GM19351 (cell line): ENCODE data around the gene POT1.
"Not testable (repeated sequence)": the region's sequence is repeated elsewhere in the genome, so short reads cannot be mapped to it uniquely, and the experiment has no call there.

Experiments used
- ATAC-seq: cut with Tn5 transposase; IDR thresholded peaks from one replicate; pipeline ENCODE4 v1.9.1; 2021; ENCODE audit warnings: mild to moderate bottlenecking, moderate library complexity; ENCODE audit not compliant: unreplicated experiment

Gene POT1

DNA sequence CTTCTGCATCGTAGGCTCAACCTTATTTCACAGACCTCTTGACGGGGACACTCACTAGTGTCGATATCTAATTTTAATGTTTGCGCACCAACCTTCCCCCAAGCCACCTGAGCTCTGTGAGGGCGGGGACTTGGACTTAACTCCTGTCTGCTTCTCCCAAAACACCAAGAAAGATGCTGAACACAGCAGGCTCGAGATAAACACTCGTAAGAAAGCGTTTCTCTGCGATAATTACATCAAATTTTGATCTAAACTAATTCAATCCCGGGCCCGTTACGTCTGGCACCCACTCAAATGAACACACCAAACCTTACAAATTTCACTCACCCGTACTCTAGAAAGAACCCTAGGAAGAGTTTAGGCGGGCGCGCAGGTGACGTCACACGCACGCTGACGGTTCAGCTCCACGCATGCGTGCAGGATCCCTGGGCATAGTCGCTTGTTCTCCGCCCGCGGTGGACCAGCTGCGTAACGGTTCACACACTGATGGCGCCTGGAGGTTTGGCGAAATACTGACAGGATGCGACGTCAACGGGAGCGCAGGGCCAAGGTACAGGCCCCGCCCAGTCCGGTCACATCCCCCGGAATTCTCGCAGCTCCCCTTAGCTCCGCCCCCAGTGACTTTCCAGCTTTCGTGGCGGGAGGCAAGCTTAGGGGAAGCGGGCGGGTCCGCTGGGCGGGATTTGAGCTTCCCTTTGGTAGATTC is at the start of gene POT1:
Gene POT1, minus strand, starts transcription at position 359 of the 706 bp plus-strand sequence. CDS start 32,652 bp downstream, outside the sequence.
- ATAC-seq = peak; percentile 99

DNA sequence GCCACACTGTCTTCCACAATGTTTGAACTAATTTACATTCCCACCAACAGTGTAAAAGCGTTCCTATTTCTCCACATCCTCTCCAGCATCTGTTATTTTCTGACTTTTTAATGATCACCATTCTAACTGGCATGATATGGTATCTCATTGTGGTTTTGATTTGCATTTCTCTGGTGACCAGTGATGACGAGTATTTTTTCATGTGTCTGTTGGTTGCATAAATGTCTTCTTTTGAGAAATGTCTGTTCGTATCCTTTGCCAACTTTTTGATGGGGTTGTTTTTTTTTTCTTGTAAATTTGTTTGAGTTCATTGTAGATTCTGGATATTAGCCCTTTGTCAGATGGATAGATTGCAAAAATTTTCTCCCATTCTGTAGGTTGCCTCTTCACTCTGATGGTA is 45.5 kb upstream of the POT1 start:
- not testable (repeated sequence) for ATAC-seq

DNA sequence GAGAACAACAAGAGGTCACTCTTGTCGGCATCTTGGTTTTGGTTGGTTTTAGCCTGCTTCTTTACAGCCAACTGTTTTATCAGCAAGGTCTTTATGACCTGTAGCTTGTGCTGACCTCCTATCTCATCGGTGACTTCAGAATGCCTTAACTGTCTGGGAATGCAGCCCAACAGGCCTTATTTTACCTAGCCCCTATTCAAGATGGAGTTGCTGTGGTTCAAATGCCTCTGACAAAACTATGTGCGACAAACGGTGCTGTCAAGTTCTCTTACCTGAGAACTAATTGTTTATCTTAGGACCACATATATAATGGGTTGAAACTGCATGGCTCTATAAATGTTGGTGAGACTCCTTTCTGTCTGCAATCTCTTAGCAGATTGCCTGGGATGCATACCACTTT is 35.9 kb upstream of the POT1 start:
- no peak for ATAC-seq

DNA sequence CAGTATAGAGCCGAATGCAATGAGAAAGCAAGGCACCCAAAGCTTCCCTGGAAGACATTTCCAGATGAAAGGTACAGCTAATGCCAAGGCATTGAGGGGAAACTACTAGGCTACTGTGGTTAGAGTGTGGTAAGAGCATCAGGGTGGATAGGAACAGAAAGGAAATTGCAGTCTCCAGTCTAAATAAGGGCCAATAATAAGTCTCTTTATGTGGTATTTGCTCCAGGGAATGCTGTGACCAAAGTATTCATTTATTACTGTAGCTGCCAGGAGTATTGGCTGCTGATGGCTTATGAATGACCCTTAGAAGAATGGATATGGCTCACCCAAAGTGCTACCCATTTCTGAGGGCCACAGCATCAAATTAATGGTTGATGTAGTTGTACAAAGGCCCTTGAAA is 30.1 kb upstream of the POT1 start:
- ATAC-seq = no peak

- ATAC-seq = not testable (repeated sequence)
Measured at GRCh38 chr7:124957952-124958351, 28.3 kb upstream of the POT1 start.

- ATAC-seq = no peak
Measured at GRCh38 chr7:124956160-124956559, 26.5 kb upstream of the POT1 start.

- no peak for ATAC-seq
Measured at GRCh38 chr7:124954790-124955189, 25.2 kb upstream of the POT1 start.

DNA sequence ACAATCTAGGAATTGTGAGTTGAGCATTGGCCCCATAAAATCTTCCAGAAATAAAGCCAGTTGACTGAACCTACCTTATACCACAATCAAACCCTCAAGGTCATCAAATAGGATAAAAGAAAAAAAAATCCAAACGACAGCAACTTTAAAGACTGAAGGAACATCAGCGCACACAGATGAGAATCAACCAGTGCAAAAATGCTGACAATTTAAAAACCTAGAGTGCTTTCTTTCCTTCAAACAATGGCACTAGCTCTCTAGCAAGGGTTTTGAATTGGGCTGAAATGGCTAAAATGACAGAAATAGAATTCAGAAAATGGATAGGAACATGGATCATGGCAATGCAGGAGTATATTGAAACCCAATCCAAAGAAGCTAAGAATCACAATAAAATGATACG is 16.1 kb upstream of the POT1 start:
- ATAC-seq = no peak

- ATAC-seq = no peak
Measured at GRCh38 chr7:124943472-124943871, 13.8 kb upstream of the POT1 start.

GRCh38 chr7:124942399-124942798 is 12.8 kb upstream of the POT1 start:
- no peak for ATAC-seq

- ATAC-seq = no peak
Measured at GRCh38 chr7:124940306-124940705, 10.7 kb upstream of the POT1 start.

DNA sequence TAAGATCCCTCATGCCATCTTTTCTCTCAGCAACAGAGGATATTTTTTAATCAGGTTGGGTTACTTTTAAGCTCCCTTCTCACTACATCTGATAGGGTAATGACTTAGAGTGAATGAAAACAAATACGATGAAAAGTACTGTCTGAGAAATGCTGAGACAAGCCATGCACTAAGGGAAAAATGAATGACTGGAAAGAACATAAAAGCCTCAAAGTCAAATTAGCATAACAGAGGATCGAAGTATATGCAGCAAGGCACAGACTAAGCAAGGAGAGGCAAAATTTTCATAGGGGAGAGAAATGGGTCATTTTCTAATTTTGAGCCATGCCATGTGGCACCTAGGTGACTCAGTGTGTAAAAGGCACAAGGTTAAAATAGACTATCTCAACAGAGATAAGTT is 8.5 kb upstream of the POT1 start:
- ATAC-seq = no peak

DNA sequence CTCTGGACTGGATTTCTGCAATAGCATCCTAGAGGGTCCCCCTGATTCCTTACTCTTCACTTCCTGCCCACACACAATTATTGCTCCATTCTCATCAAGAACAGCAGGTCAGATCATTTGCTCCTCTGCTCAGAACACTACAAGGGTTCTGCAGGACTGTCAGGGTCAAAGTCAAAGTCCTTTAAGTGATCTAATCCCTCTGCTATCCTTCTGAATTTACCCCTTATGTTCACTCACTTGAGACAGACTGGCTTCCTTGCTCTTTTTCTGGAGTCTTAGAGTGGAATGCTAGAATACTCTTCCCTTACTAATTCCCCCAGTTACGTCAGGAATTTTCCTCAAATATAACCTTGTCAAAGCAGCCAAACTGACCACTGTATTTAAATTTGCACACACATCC is 7.5 kb upstream of the POT1 start:
- ATAC-seq = no peak

DNA sequence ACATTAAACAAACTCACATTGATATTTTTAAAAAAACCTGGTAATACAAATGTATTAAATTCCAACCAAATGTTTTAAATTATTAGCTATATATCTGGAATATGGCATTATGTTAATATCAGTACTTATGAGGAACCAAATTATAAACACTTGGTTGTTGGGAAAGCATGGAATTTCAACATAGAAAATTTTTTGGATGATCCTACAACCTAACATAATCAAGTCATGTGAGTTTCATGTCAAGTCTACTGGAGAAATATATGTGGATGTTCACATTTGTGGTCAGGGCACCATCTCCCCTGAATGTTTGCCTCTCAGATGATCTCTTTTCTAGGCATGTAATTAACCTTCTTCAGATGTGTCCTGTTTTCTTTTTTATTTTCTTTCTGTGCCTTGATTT is 5.2 kb upstream of the POT1 start:
- no peak for ATAC-seq

DNA sequence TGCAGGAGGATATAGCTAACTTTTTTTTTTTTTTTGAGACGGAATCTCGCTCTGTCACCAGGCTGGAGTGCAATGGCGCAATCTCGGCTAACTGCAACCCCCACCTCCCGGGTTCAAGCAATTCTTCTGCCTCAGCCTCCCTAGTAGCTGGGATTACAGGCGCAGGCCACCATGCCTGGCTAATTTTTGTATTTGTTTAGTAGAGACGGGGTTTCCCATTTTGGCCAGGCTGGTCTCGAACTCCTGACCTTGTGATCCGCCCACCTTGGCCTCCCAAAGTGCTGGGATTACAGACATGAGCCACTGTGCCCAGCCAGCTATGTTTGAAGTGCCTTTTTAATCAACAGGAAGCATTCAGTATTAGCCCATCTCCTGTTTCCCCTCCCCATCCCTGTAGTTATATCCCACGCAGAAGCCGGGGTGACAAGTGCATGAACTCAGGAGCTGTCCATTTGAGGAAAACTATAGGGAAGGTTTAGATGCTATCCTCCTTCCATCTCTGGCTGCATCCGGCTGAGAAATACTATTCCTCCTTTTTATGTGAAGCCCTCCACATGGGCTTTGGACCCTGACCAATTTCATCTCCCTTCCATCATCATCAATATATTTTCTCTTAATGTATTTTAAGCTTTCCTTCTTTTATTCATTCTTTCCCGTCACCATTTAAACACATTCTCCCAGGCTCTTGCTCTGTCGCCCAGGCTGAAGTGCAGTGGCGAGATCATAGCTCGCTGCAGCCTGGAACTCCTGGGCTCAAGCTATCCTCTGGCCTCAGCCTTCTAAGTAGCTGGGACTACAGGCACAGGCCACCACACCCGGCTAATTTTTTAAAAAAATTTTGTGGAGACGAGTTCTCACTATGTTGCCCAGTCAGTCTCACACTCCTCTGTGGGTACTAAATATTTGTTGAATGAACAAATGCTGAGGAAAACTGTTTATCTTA is 1.3 kb upstream of the POT1 start:
- no peak for ATAC-seq

DNA sequence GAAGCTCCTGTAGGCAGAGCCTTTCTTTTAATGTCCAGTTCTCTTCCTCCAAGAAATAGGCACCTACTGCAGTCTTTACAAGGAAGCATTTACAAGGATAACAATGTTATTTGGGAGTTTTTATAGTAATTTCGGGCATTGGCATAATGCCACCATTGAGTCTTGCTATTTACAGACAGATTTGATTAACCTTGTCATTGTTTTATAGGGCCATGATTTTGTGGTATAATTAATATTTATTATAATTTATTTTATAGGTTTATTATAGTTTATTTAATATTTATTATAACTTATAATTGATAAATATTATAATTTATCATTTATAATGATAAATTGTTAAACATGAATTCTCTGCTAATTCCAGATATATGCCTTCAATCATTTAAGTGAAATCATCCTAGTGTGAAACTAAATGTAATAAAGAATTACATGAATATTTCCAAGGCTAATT is 573 bp upstream of the POT1 start:
- ATAC-seq = no peak

GRCh38 chr7:124924906-124925305 is 4.7 kb downstream of the POT1 start:
- ATAC-seq = no peak

GRCh38 chr7:124922200-124922599 is 7.4 kb downstream of the POT1 start:
- ATAC-seq = no peak

- no peak for ATAC-seq
Measured at GRCh38 chr7:124919841-124920240, 9.8 kb downstream of the POT1 start.

- ATAC-seq = peak; percentile 52
Measured at GRCh38 chr7:124918662-124919061, 11.0 kb downstream of the POT1 start.

GRCh38 chr7:124915242-124915641 is 14.4 kb downstream of the POT1 start:
- peak; percentile 62 for ATAC-seq

GRCh38 chr7:124914298-124914697 is 15.3 kb downstream of the POT1 start:
- peak; percentile 65 for ATAC-seq
